Measurements from ENCODE around the gene ENAH. TPM values are rescaled to one million over a fixed set of nuclear protein-coding genes. Genes with fewer than 3 reads are reported as not detected.

The ENAH gene
- total and polyA plus RNA-seq, 2 experiments from 2014 or later, result 109 to 184 TPM

DNA sequence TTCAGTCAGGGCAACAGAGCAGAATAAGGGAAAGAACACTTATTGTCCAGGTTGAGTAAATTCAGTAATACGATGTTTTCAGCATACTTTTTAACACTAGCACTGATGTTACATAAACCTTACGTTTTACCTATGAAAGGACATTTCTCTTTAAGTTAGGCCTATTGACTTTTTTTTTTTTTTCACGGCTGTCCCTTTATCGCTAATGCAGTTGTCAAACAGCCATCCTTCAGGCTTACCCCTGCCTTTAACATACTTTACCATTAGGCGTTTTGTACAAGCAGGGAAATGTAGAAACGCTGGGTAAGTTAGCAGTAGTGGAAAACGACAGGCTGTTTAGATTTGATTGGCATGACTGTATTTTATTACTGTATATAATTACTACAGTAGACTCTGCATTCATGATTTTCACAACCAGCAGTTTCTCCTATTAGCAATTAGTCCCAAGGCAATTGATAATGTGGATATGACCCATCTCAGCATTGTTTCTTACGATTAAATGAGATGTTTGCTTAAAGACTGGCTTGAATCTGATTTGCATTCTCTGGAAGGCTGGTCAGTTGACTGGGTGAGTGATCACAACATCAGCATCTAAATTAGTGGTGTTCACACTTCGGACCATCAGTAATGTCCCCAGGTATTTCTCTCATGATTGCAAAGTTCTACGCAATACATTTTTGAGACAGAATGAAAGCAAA lies 115.2 kb downstream of the ENAH start:
- H3K9me3 Mint-ChIP-seq, result no peaks in the 10 kb centered on the region
- no peaks in the 10 kb centered on the region for H3K27me3 ChIP-seq (ENCODE audit: insufficient read depth)
- H3K27ac ChIP-seq (ENCODE audit: low read depth), result peak overlapping the region; percentile 39; the same call in 1 of the 2 replicates
- H2AFZ ChIP-seq, result no peak overlapping the region
- no peaks in the 10 kb centered on the region for H3K9me2 ChIP-seq (ENCODE audit: insufficient read depth)
- H3K4me1 Mint-ChIP-seq, result peaks cover 79% of the 10 kb centered on the region
- H3F3A ChIP-seq (replicated peaks; ENCODE audit: low read depth), result no peaks in the 10 kb centered on the region
- H3K36me3 Mint-ChIP-seq (ENCODE audit: low read depth), result no peaks in the 10 kb centered on the region
- ATAC-seq (no peak), DNase-seq (ENCODE audit: low spot score) (no peak)
- H3K4me1 ChIP-seq (ENCODE audit: insufficient read depth), result peaks cover 87% of the 10 kb centered on the region
- no peak for TF ChIP-seq ZNF331 (CRISPR knock-in tag; IDR thresholded peaks at IDR 0.05; ENCODE audit: low read depth)
- TF ChIP-seq, protein P1, sequence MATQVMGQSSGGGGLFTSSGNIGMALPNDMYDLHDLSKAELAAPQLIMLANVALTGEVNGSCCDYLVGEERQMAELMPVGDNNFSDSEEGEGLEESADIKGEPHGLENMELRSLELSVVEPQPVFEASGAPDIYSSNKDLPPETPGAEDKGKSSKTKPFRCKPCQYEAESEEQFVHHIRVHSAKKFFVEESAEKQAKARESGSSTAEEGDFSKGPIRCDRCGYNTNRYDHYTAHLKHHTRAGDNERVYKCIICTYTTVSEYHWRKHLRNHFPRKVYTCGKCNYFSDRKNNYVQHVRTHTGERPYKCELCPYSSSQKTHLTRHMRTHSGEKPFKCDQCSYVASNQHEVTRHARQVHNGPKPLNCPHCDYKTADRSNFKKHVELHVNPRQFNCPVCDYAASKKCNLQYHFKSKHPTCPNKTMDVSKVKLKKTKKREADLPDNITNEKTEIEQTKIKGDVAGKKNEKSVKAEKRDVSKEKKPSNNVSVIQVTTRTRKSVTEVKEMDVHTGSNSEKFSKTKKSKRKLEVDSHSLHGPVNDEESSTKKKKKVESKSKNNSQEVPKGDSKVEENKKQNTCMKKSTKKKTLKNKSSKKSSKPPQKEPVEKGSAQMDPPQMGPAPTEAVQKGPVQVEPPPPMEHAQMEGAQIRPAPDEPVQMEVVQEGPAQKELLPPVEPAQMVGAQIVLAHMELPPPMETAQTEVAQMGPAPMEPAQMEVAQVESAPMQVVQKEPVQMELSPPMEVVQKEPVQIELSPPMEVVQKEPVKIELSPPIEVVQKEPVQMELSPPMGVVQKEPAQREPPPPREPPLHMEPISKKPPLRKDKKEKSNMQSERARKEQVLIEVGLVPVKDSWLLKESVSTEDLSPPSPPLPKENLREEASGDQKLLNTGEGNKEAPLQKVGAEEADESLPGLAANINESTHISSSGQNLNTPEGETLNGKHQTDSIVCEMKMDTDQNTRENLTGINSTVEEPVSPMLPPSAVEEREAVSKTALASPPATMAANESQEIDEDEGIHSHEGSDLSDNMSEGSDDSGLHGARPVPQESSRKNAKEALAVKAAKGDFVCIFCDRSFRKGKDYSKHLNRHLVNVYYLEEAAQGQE (IDR thresholded peaks at IDR 0.05; ENCODE audit: unreplicated experiment), result no peak
- 0 out of 2 replicates have a peak overlapping the region, but pooled peaks have one; percentile 7 for H3K4me3 ChIP-seq
- peaks cover 3% of the 10 kb centered on the region for H3K27me3 Mint-ChIP-seq (ENCODE audit: insufficient read depth, low read depth, poor library complexity)
- H3K4me3 Mint-ChIP-seq, result peak overlapping the region; percentile 46
- H3K79me2 ChIP-seq (replicated peaks; ENCODE audit: insufficient read depth), result peaks cover 100% of the 10 kb centered on the region
- peaks cover 36% of the 10 kb centered on the region for H4K20me1 ChIP-seq (replicated peaks; ENCODE audit: insufficient read depth)
- H3K36me3 ChIP-seq (ENCODE audit: insufficient read depth), result no peaks in the 10 kb centered on the region
- H3K4me2 ChIP-seq, result peak overlapping the region; percentile 55
- H3K27ac Mint-ChIP-seq, result 0 out of 2 replicates have a peak overlapping the region, but pooled peaks have one; percentile 51

DNA sequence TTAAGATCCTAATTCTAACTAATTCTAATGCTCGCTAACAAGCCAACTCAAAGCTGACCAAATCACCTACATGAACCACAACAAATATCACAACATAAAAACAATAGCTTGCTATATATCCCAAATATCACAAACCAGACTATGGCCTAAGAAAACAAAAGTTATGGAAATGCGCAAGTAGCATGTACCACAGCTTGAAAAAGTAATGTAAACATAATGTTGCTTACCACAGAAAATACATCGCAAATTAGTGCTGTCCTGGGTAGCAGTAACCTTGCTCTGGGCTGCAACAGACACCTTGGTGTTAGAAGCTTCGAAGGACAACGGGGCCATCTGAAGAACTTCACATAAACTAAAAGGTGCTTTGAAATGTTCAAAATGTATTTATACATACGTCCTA lies 117.6 kb downstream of the ENAH start:
- Histone ChIP-seq H2AFZ (no peak overlapping the region), H3F3A (replicated peaks; ENCODE audit: low read depth) (no peaks in the 10 kb centered on the region), H3K79me2 (replicated peaks; ENCODE audit: insufficient read depth) (peaks cover 100% of the 10 kb centered on the region), H3K9me2 (ENCODE audit: insufficient read depth) (no peaks in the 10 kb centered on the region), H3K36me3 (ENCODE audit: insufficient read depth) (peaks cover 5% of the 10 kb centered on the region; the same call in 1 of the 2 replicates), H3K4me1 (ENCODE audit: insufficient read depth) (peaks cover 86% of the 10 kb centered on the region), H3K27me3 (ENCODE audit: insufficient read depth) (no peaks in the 10 kb centered on the region), H4K20me1 (replicated peaks; ENCODE audit: insufficient read depth) (peaks cover 28% of the 10 kb centered on the region), H3K27ac (ENCODE audit: low read depth) (peak overlapping the region; percentile 20; the same call in 1 of the 2 replicates), H3K4me2 (no peak overlapping the region), H3K4me3 (no peak overlapping the region)
- Mint-ChIP-seq H3K27me3 (ENCODE audit: insufficient read depth, low read depth, poor library complexity) (no peaks in the 10 kb centered on the region), H3K4me3 (peak overlapping the region; percentile 10; the same call in 1 of the 3 replicates), H3K9me3 (no peaks in the 10 kb centered on the region), H3K36me3 (ENCODE audit: low read depth) (no peaks in the 10 kb centered on the region), H3K4me1 (peaks cover 72% of the 10 kb centered on the region), H3K27ac (peak overlapping the region; percentile 31; the same call in 1 of the 2 replicates)
- DNase-seq (ENCODE audit: low spot score) (no peak), ATAC-seq (no peak)
- TF ChIP-seq ZNF331 (CRISPR knock-in tag; IDR thresholded peaks at IDR 0.05; ENCODE audit: low read depth) (no peak), STAT1 (IDR thresholded peaks at IDR 0.05; ENCODE audit: unreplicated experiment) (no peak), EZH2phosphoT487 (IDR thresholded peaks at IDR 0.05; ENCODE audit: unreplicated experiment) (no peak)
- TF ChIP-seq, protein P1 (IDR thresholded peaks at IDR 0.05; ENCODE audit: unreplicated experiment), result no peak
